Measurements from ENCODE around the gene CCDC200. TPM values are rescaled to one million over a fixed set of nuclear protein-coding genes. Genes with fewer than 3 reads are reported as not detected.

Gene CCDC200
- total and polyA plus RNA-seq, 8 donors, result 0.55 TPM; not detected in 7

GRCh38 chr17:43219746-43220380 is 8.6 kb downstream of the CCDC200 start:
- H3K4me3 ChIP-seq, result no peak overlapping the region
- TF ChIP-seq CTCF (IDR thresholded peaks at IDR 0.05) (no peak), EP300 (IDR thresholded peaks at IDR 0.05) (no peak), POLR2A (IDR thresholded peaks at IDR 0.05) (no peak), POLR2AphosphoS5 (IDR thresholded peaks at IDR 0.05) (no peak)
- H3K27me3 ChIP-seq, result no peaks in the 10 kb centered on the region
- H3K4me1 ChIP-seq, result no peaks in the 10 kb centered on the region
- H3K36me3 ChIP-seq, result peaks cover 7 to 68% (median 51%) of the 10 kb centered on the region in 4 donors
- 61 to 82% (median 72%) methylated on average over 8 of the region's 8 CpGs for WGBS, 5 donors
- DNase-seq, result no peak
- H3K27ac ChIP-seq, result no peak overlapping the region
- intact Hi-C loops (cut with DNase I; ENCODE audit: low total_unique reads), result loop anchor here (10.0 kb wide), 1 partner anchor 115 kb away; no protein-coding TSS in a partner anchor
- no peaks in the 10 kb centered on the region for H3K9me3 ChIP-seq

GRCh38 chr17:43219001-43219400 is 9.4 kb downstream of the CCDC200 start:
- Histone ChIP-seq H3K9me3 (no peaks in the 10 kb centered on the region), H3K36me3 (peaks cover 7 to 59% (median 47%) of the 10 kb centered on the region in 4 donors), H3K4me1 (peaks cover 0 to 2% (median 0%) of the 10 kb centered on the region in 4 donors), H3K4me3 (no peak overlapping the region), H3K27me3 (no peaks in the 10 kb centered on the region), H3K27ac (no peak overlapping the region)
- no peak for TF ChIP-seq POLR2A (IDR thresholded peaks at IDR 0.05)
- TF ChIP-seq EP300 (IDR thresholded peaks at IDR 0.05), result no peak
- TF ChIP-seq POLR2AphosphoS5 (IDR thresholded peaks at IDR 0.05), result no peak
- no peak for DNase-seq
- intact Hi-C loops (cut with DNase I; ENCODE audit: low total_unique reads), result loop anchor here (10.0 kb wide), 1 partner anchor 114 kb away; no protein-coding TSS in a partner anchor
- 83 to 98% (median 90%) methylated on average over 2 of the region's 2 CpGs for WGBS, 5 donors

GRCh38 chr17:43217614-43218087 is 10.8 kb downstream of the CCDC200 start:
- TF ChIP-seq EP300 (IDR thresholded peaks at IDR 0.05) (no peak), POLR2A (IDR thresholded peaks at IDR 0.05) (no peak)
- H3K4me1 ChIP-seq, result peaks cover 4 to 15% (median 12%) of the 10 kb centered on the region in 4 donors
- 92 to 96% (median 95%) methylated on average over 2 of the region's 2 CpGs for WGBS, 5 donors
- intact Hi-C loops (cut with DNase I; ENCODE audit: low total_unique reads), result loop anchor here (10.0 kb wide), 1 partner anchor 113 kb away; no protein-coding TSS in a partner anchor
- no peaks in the 10 kb centered on the region for H3K27me3 ChIP-seq
- H3K27ac ChIP-seq, result no peak overlapping the region
- no peak for DNase-seq
- no peaks in the 10 kb centered on the region for H3K9me3 ChIP-seq
- H3K36me3 ChIP-seq, result peaks cover 7 to 52% (median 40%) of the 10 kb centered on the region in 4 donors
- no peak overlapping the region for H3K4me3 ChIP-seq

GRCh38 chr17:43216762-43217613 is 11.4 kb downstream of the CCDC200 start:
- no peak for DNase-seq
- intact Hi-C loops (cut with DNase I; ENCODE audit: low total_unique reads), result loop anchor here (10.0 kb wide), 1 partner anchor 112 kb away; no protein-coding TSS in a partner anchor
- Histone ChIP-seq H3K9me3 (no peaks in the 10 kb centered on the region), H3K4me1 (peaks cover 9 to 22% (median 19%) of the 10 kb centered on the region in 4 donors), H3K27ac (no peak overlapping the region), H3K36me3 (peaks cover 7 to 49% (median 37%) of the 10 kb centered on the region in 4 donors), H3K4me3 (no peak overlapping the region), H3K27me3 (no peaks in the 10 kb centered on the region)
- 86 to 98% (median 97%) methylated on average over 4 of the region's 4 CpGs for WGBS, 5 donors
- no peak for TF ChIP-seq CTCF (IDR thresholded peaks at IDR 0.05)
- no peak for TF ChIP-seq POLR2AphosphoS5 (IDR thresholded peaks at IDR 0.05)
- TF ChIP-seq POLR2A (IDR thresholded peaks at IDR 0.05), result no peak
- TF ChIP-seq EP300 (IDR thresholded peaks at IDR 0.05), result no peak

- intact Hi-C loops (cut with DNase I; ENCODE audit: low total_unique reads), result loop anchor here (10.0 kb wide), 1 partner anchor 112 kb away; no protein-coding TSS in a partner anchor
- TF ChIP-seq EP300 (IDR thresholded peaks at IDR 0.05) (no peak), POLR2A (IDR thresholded peaks at IDR 0.05) (no peak), CTCF (IDR thresholded peaks at IDR 0.05) (no peak), POLR2AphosphoS5 (IDR thresholded peaks at IDR 0.05) (no peak)
- no peak overlapping the region for H3K4me3 ChIP-seq
- no peaks in the 10 kb centered on the region for H3K9me3 ChIP-seq
- 83 to 94% (median 91%) methylated on average over 4 of the region's 4 CpGs for WGBS, 5 donors
- H3K36me3 ChIP-seq, result peaks cover 7 to 49% (median 37%) of the 10 kb centered on the region in 4 donors
- H3K4me1 ChIP-seq, result peaks cover 9 to 24% (median 21%) of the 10 kb centered on the region in 4 donors
- H3K27ac ChIP-seq, result no peak overlapping the region
- H3K27me3 ChIP-seq, result no peaks in the 10 kb centered on the region
- no peak for DNase-seq
Measured at GRCh38 chr17:43216369-43216761, 12.1 kb downstream of the CCDC200 start.
